Left ventricle myocardium inferior (tissue), 1 donor: ENCODE measurements around the gene SLC5A2. TPM values are rescaled to one million over a fixed set of nuclear protein-coding genes. Genes with fewer than 3 reads are reported as not detected.

Source experiments
- DNase-seq: peaks from one replicate; pipeline ENCODE4 v3.0.0-alpha.2; 2020
- H3K27ac ChIP-seq: fragments of 200-600 bp; replicated peaks from 2 replicates; pipeline ENCODE4 v1.8.0; 2021
- H3K27me3 ChIP-seq: fragments of 200-600 bp; 2 replicates; pipeline ENCODE4 v1.8.0; 2021; ENCODE audit warnings: low read depth
- H3K36me3 ChIP-seq: fragments of 200-600 bp; 2 replicates; pipeline ENCODE4 v1.8.0; 2021
- H3K4me1 ChIP-seq: fragments of 200-600 bp; 2 replicates; pipeline ENCODE4 v1.8.0; 2021
- H3K4me3 ChIP-seq: fragments of 200-600 bp; 2 replicates; pipeline ENCODE4 v1.8.0; 2021; ENCODE audit warnings: mild to moderate bottlenecking, moderate library complexity
- H3K9me3 ChIP-seq: fragments of 200-600 bp; replicated peaks from 2 replicates; pipeline ENCODE4 v1.8.0; 2021
- intact Hi-C: fragments of 100-400 bp; cut with micrococcal nuclease; formaldehyde crosslinking; loops from one replicate; pipeline ENCODE4 v1.11.0; 2022
- total RNA-seq: library from RNA; stranded (reverse); fragmentation: NEBNext Ultra II Directional; extraction: Animal tissue kit (Norgen Biotek cat#: 25700); gene quantifications from one replicate; pipeline ENCODE4 v1.2.1, GENCODE V29; 2021
- TF ChIP-seq, protein P1 (sequence below): fragments of 200-600 bp; IDR thresholded peaks from 2 replicates; pipeline ENCODE4 v1.8.0; 2021; ENCODE audit warnings: antibody characterized with exemption, mild to moderate bottlenecking, borderline replicate concordance
- donor health status: DM: no; HTN: yes; CAD: no; lungs with severe emphysema.

The SLC5A2 gene
- total RNA-seq, 1 donor from 2014 or later: not detected

DNA sequence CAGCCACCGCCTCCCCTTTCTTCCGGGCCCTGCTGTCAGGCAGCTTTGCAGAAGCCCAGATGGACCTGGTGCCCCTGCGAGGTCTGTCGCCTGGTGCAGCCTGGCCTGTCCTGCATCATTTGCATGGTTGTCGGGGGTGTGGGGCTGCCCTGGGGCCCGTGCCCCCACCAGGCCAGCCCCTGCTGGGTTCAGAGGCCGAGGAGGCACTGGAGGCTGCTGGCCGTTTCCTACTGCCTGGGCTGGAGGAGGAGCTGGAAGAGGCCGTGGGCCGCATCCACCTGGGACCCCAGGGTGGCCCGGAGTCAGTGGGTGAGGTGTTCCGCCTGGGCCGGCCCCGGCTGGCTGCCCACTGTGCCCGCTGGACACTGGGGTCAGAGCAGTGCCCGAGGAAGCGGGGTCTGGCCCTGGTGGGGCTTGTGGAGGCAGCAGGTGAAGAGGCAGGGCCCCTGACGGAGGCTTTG, 16.5 kb upstream of the SLC5A2 start:
- no peak for DNase-seq
- peaks cover 8% of the 10 kb centered on the region for H3K4me1 ChIP-seq
- H3K27me3 ChIP-seq: no peaks in the 10 kb centered on the region
- H3K27ac ChIP-seq: no peak overlapping the region
- H3K36me3 ChIP-seq: peaks cover 44% of the 10 kb centered on the region
- no peaks in the 10 kb centered on the region for H3K9me3 ChIP-seq
- no peak overlapping the region for H3K4me3 ChIP-seq
- intact Hi-C loops: no loop called here
- TF ChIP-seq, protein P1, sequence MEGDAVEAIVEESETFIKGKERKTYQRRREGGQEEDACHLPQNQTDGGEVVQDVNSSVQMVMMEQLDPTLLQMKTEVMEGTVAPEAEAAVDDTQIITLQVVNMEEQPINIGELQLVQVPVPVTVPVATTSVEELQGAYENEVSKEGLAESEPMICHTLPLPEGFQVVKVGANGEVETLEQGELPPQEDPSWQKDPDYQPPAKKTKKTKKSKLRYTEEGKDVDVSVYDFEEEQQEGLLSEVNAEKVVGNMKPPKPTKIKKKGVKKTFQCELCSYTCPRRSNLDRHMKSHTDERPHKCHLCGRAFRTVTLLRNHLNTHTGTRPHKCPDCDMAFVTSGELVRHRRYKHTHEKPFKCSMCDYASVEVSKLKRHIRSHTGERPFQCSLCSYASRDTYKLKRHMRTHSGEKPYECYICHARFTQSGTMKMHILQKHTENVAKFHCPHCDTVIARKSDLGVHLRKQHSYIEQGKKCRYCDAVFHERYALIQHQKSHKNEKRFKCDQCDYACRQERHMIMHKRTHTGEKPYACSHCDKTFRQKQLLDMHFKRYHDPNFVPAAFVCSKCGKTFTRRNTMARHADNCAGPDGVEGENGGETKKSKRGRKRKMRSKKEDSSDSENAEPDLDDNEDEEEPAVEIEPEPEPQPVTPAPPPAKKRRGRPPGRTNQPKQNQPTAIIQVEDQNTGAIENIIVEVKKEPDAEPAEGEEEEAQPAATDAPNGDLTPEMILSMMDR: no peak

GRCh38 chr16:31467151-31467773, 15.7 kb upstream of the SLC5A2 start:
- H3K27me3 ChIP-seq: no peaks in the 10 kb centered on the region
- TF ChIP-seq, protein P1: no peak
- intact Hi-C loops: no loop called here
- H3K27ac ChIP-seq: no peak overlapping the region
- H3K36me3 ChIP-seq: peaks cover 38% of the 10 kb centered on the region
- peaks cover 17% of the 10 kb centered on the region for H3K4me1 ChIP-seq
- no peaks in the 10 kb centered on the region for H3K9me3 ChIP-seq
- H3K4me3 ChIP-seq: no peak overlapping the region
- no peak for DNase-seq

DNA sequence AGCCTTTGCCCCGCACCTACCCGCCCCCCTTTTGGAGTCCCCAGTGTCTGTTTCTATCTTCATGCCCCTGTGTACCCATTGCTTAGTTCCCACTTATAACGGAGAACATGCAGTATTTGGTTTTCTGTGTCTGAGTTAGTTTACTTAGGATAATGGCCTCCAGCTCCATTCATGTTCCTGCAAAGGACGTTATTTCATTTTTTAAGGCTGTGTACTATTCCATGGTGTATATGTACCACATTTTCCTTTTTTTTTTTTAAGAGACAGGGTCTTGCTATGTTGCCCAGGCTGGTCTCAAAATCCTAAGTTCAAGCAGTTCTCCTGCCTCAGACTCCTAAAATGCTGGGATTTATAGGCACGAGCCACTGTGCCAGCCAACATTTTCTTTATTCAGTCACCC, 15.1 kb upstream of the SLC5A2 start:
- H3K9me3 ChIP-seq: no peaks in the 10 kb centered on the region
- TF ChIP-seq, protein P1: no peak
- H3K27ac ChIP-seq: no peak overlapping the region
- DNase-seq: no peak
- H3K4me1 ChIP-seq: peaks cover 23% of the 10 kb centered on the region
- intact Hi-C loops: no loop called here
- no peaks in the 10 kb centered on the region for H3K27me3 ChIP-seq
- H3K36me3 ChIP-seq: peaks cover 32% of the 10 kb centered on the region
- H3K4me3 ChIP-seq: no peak overlapping the region

DNA sequence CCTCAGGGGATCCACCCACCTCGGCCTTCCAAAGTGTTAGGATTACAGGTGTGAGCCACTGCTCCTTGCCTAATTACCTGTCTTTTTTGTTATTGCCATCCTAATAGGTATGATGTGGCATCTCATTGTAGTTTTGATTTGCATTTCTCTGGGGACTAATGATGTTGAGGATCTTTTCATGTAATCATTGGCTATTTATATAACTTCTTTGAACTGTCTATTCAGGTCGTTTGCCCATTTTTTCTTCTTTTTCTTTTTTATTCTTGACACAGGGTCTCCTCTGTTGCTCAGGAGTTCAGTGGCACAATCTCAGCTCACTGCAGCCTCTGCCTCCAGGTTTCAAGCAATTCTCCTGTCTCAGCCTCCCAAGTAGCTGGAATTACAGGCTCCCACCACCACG, 12.3 kb upstream of the SLC5A2 start:
- Histone ChIP-seq H3K4me1 (peaks cover 31% of the 10 kb centered on the region), H3K4me3 (peak overlapping the region; percentile 80), H3K27me3 (no peaks in the 10 kb centered on the region), H3K36me3 (peaks cover 33% of the 10 kb centered on the region), H3K9me3 (no peaks in the 10 kb centered on the region), H3K27ac (peak overlapping the region; percentile 96)
- intact Hi-C loops: no loop called here
- DNase-seq: no peak
- TF ChIP-seq, protein P1: no peak

GRCh38 chr16:31471241-31471874, 11.6 kb upstream of the SLC5A2 start:
- TF ChIP-seq, protein P1: no peak

More at GRCh38 chr16:31471241-31471874, 11.6 kb upstream of the SLC5A2 start:
- H3K9me3 ChIP-seq: no peaks in the 10 kb centered on the region
- intact Hi-C loops: no loop called here
- peak overlapping the region; percentile 80 for H3K4me3 ChIP-seq
- DNase-seq: no peak
- peak overlapping the region; percentile 96 for H3K27ac ChIP-seq
- peaks cover 31% of the 10 kb centered on the region for H3K4me1 ChIP-seq
- H3K27me3 ChIP-seq: peaks cover 1% of the 10 kb centered on the region
- H3K36me3 ChIP-seq: peaks cover 31% of the 10 kb centered on the region
